K562 (cell line): ENCODE data around the gene CUEDC2. TPM values are rescaled to one million over a fixed set of nuclear protein-coding genes. Genes with fewer than 3 reads are reported as not detected.

ENCODE experiments used
- ATAC-seq: fragments of 200-7000 bp; cut with Tn5 transposase; 3 replicates; pipeline ENCODE4 v1.9.1; 2020; ENCODE audit warnings: moderate library complexity
- BruUV-seq: library from RNA; stranded (reverse); fragments of 400-500 nt; replicated peaks from 2 replicates; lab custom pipeline; 2021; lab: Mats Ljungman, UMichigan
- CTCF ChIA-PET: fragments of 300-600 bp; formaldehyde crosslinking; extraction: SDS; loops from one replicate; lab custom pipeline; 2021; ENCODE audit warnings: low intra/inter-chr PET ratio; lab: Yijun Ruan, JAX
- POLR2A ChIA-PET: fragments of 300-600, 350-650 bp; sonication (Branson Sonifier 250); formaldehyde crosslinking; extraction: SDS; loops from one replicate; lab custom pipeline; 2021; ENCODE audit warnings: antibody characterized with exemption, inconsistent platforms; lab: Yijun Ruan, JAX
- DNase-seq, 4 experiments: peaks; one replicate each; pipeline versions ENCODE4 v3.0.0 to v3.0.0-alpha.2; 2011 to 2018; ENCODE audit warnings: low spot score in 3 of 4, mixed read lengths in 3 of 4; ENCODE audit errors: extremely low read depth in 1 of 4
- FAIRE-seq: peaks from 2 replicates; lab custom pipeline; 2011; peaks lifted over from hg19 to GRCh38; lab: Jason Lieb, UNC
- H2AFZ ChIP-seq: 2 replicates; pipeline ENCODE4 v1.6.0; 2011; ENCODE audit warnings: low read depth, low read length, control low read depth, inconsistent platforms
- H3K27ac ChIP-seq: fragments of 200-600 bp; 3 replicates; pipeline ENCODE4 v1.8.0; 2011; ENCODE audit warnings: low read depth, mild to moderate bottlenecking, control low read depth, inconsistent platforms, low read length, moderate library complexity, mixed read lengths; ENCODE audit errors: extremely low read depth
- H3K27me3 ChIP-seq, 2 experiments: fragments of 300-600 bp in 1 of 2; 2 replicates in 1 of 2; 3 replicates in 1 of 2; pipeline versions ENCODE4 v1.6.0 to v1.8.0; 2011; ENCODE audit warnings: inconsistent platforms in 2 of 2, low read length in 2 of 2, mild to moderate bottlenecking in 1 of 2, mixed read lengths in 1 of 2, moderate library complexity in 1 of 2; ENCODE audit not compliant: control insufficient read depth in 2 of 2, insufficient read depth in 2 of 2
- H3K36me3 ChIP-seq: fragments of 300-600 bp; 3 replicates; pipeline ENCODE4 v1.8.0; 2011; ENCODE audit warnings: mild to moderate bottlenecking, low read length, inconsistent platforms; ENCODE audit not compliant: control insufficient read depth, insufficient read depth
- H3K4me1 ChIP-seq, 2 experiments: fragments of 200-600 bp in 1 of 2; replicated peaks in 1 of 2; 2 replicates in 1 of 2; 3 replicates in 1 of 2; pipeline versions ENCODE4 v1.5.1 to v1.8.0; 2011; ENCODE audit warnings: inconsistent platforms in 2 of 2, low read length in 2 of 2, mild to moderate bottlenecking in 1 of 2, mixed read lengths in 1 of 2, moderate library complexity in 1 of 2; ENCODE audit not compliant: control insufficient read depth in 2 of 2, insufficient read depth in 2 of 2
- H3K4me2 ChIP-seq: 2 replicates; pipeline ENCODE4 v1.6.1; 2011; ENCODE audit warnings: low read length, control low read depth, inconsistent platforms, mixed read lengths; ENCODE audit not compliant: insufficient read depth
- H3K4me3 ChIP-seq: fragments of 200-600 bp; sonication (generic), shearing (Covaris generic); 2 replicates; pipeline ENCODE4 v1.5.1; 2016; ENCODE audit warnings: control low read depth, inconsistent platforms
- H3K79me2 ChIP-seq: fragments of 200-600 bp; 3 replicates; pipeline ENCODE4 v1.8.0; 2011; ENCODE audit warnings: low read length, inconsistent platforms; ENCODE audit not compliant: control insufficient read depth, insufficient read depth
- H3K9ac ChIP-seq, 2 experiments: 2 replicates each; pipeline versions ENCODE4 v1.6.0 to v1.6.1; 2011; ENCODE audit warnings: low read depth in 2 of 2, low read length in 2 of 2, control low read depth in 1 of 2, inconsistent platforms in 1 of 2, mild to moderate bottlenecking in 1 of 2, mixed read lengths in 1 of 2; ENCODE audit not compliant: insufficient read depth in 1 of 2
- H3K9me1 ChIP-seq: one replicate; pipeline ENCODE4 v1.6.0; 2011; ENCODE audit warnings: inconsistent platforms, mild to moderate bottlenecking, low read length, moderate library complexity; ENCODE audit not compliant: control insufficient read depth, insufficient read depth
- H3K9me3 ChIP-seq: replicated peaks from 2 replicates; pipeline ENCODE4 v1.5.1; 2011; ENCODE audit warnings: low read depth, low read length, inconsistent platforms; ENCODE audit not compliant: control insufficient read depth, insufficient read depth
- H4K20me1 ChIP-seq: replicated peaks from 2 replicates; pipeline ENCODE4 v1.6.1; 2011; ENCODE audit warnings: low read length, inconsistent platforms, mixed read lengths; ENCODE audit not compliant: control insufficient read depth, insufficient read depth
- BCL6 ChIP-seq: fragments of 250-450 bp; sonication (Bioruptor Pico); IDR thresholded peaks from 2 replicates; pipeline ENCODE4 v1.4.0; 2020
- BRCA1 ChIP-seq, 2 experiments: fragments of 450-650 bp in 1 of 2; sonication (generic) in 1 of 2; formaldehyde crosslinking in 1 of 2; IDR thresholded peaks; 2 replicates each; pipeline versions ENCODE4 v1.5.0 to v1.6.1; 2017 to 2020; ENCODE audit warnings: mild to moderate bottlenecking in 1 of 2, missing genetic modification reagents in 1 of 2
- PHF20 ChIP-seq: fragments of 450-650 bp; IDR thresholded peaks from 2 replicates; pipeline ENCODE4 v1.6.1; 2018; ENCODE audit not compliant: partially characterized antibody
- POLR2G ChIP-seq: fragments of 200-400 bp; formaldehyde crosslinking; IDR thresholded peaks from 2 replicates; pipeline ENCODE4 v1.6.1; 2017; ENCODE audit warnings: low read depth, mild to moderate bottlenecking, antibody characterized with exemption, low read length, moderate library complexity
- ZNF507 ChIP-seq: conservative IDR thresholded peaks from 2 replicates; pipeline ENCODE4 v1.6.1; 2017; ENCODE audit warnings: missing genetic modification characterization, missing compliant biosample characterization
- WGBS: fragments of 100-300 bp; shearing (Covaris generic); methylation state at CpG from one replicate; pipeline ENCODE4 v1.1.6; 2016; ENCODE audit warnings: low coverage, mixed read lengths; ENCODE audit not compliant: insufficient coverage; ENCODE audit errors: missing lambda C conversion rate; 5-methylcytosine and 5-hydroxymethylcytosine counted together
- in situ Hi-C: fragments of 300-500 bp; cut with MboI; formaldehyde crosslinking; loops from 4 replicates; pipeline ENCODE4 v1.15.0; 2018; ENCODE audit warnings: inconsistent platforms, mixed read lengths
- intact Hi-C: fragments of 100-400 bp; cut with micrococcal nuclease; formaldehyde crosslinking; loops from 2 replicates; pipeline ENCODE4 v1.14.2; 2022
- polyA plus RNA-seq, 8 experiments: library from polyadenylated mRNA; depleted of rRNA in 4 of 8; stranded (reverse) in 5 of 8; unstranded in 3 of 8; fragments of >200 nt; fragmentation: Nextera tagmentation in 2 of 8; fragmentation: Illumina TruSeq in 1 of 8; extraction: Ambion mirVana in 2 of 8; extraction: Trizol in 1 of 8; gene quantifications; 2 replicates each; pipeline versions ENCODE4 v1.2.1 to v1.2.3, GENCODE V29; 2011 to 2014; ENCODE audit warnings: inconsistent platforms in 1 of 8, missing spikeins in 1 of 8
- total RNA-seq, 7 experiments: library from RNA; depleted of rRNA in 6 of 7; stranded (reverse); fragments of >200 nt in 6 of 7; fragmentation: Illumina TruSeq in 2 of 7; extraction: Trizol in 2 of 7; gene quantifications; 2 replicates each; pipeline versions ENCODE4 v1.2.1 to v1.2.3, GENCODE V29; 2011 to 2021; ENCODE audit warnings: low replicate concordance in 1 of 7
- TF ChIP-seq, protein P1 (sequence below), 3 experiments: fragments of 200-800 bp in 1 of 3; fragments of 250-450 bp in 1 of 3; fragments of 450-650 bp in 1 of 3; sonication (Bioruptor Pico) in 1 of 3; sonication (Bioruptor generic) in 1 of 3; formaldehyde crosslinking in 1 of 3; IDR thresholded peaks; 2 replicates each; pipeline versions ENCODE4 v1.6.1 to v1.8.0; 2016 to 2022; ENCODE audit warnings: mild to moderate bottlenecking in 2 of 3, missing genetic modification characterization in 2 of 3, missing compliant biosample characterization in 1 of 3, moderate library complexity in 1 of 3

Gene CUEDC2
- total and polyA plus RNA-seq, 9 of the 15 experiments (the other 6 are each of a cell fraction or from before 2014, with no cell fraction given) = 8.5 to 48.9 (median 27.4) TPM

DNA sequence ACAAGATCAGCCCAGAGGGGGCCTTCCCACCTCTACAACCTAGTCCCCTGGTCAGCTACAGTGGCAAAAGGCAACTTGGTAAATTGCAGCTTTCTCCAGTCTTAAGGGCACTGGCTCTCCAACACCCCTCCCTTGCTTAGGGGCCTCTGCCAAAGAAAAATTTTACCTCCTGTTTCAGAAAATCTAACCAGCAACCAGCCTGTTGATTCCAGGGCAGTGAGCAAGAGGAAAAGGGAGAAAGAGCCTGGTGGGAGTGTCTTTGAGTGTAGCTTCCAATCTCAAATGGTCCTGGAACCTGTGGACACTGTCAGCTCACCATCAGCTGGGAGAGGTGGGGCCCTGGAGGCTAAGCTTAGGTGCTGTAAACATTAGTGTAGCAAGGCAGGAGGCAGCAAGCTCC, 47.3 kb upstream of the CUEDC2 start (continued):
- TF ChIP-seq BRCA1 (IDR thresholded peaks at IDR 0.05) = no peak
- TF ChIP-seq BRCA1 (CRISPR knock-in tag; IDR thresholded peaks at IDR 0.05) = no peak
- TF ChIP-seq, protein P1, sequence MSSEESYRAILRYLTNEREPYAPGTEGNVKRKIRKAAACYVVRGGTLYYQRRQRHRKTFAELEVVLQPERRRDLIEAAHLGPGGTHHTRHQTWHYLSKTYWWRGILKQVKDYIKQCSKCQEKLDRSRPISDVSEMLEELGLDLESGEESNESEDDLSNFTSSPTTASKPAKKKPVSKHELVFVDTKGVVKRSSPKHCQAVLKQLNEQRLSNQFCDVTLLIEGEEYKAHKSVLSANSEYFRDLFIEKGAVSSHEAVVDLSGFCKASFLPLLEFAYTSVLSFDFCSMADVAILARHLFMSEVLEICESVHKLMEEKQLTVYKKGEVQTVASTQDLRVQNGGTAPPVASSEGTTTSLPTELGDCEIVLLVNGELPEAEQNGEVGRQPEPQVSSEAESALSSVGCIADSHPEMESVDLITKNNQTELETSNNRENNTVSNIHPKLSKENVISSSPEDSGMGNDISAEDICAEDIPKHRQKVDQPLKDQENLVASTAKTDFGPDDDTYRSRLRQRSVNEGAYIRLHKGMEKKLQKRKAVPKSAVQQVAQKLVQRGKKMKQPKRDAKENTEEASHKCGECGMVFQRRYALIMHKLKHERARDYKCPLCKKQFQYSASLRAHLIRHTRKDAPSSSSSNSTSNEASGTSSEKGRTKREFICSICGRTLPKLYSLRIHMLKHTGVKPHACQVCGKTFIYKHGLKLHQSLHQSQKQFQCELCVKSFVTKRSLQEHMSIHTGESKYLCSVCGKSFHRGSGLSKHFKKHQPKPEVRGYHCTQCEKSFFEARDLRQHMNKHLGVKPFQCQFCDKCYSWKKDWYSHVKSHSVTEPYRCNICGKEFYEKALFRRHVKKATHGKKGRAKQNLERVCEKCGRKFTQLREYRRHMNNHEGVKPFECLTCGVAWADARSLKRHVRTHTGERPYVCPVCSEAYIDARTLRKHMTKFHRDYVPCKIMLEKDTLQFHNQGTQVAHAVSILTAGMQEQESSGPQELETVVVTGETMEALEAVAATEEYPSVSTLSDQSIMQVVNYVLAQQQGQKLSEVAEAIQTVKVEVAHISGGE (CRISPR knock-in tag; IDR thresholded peaks at IDR 0.05) = no peak
- TF ChIP-seq BCL6 (CRISPR knock-in tag) = no peak
- TF ChIP-seq PHF20 = no peak

DNA sequence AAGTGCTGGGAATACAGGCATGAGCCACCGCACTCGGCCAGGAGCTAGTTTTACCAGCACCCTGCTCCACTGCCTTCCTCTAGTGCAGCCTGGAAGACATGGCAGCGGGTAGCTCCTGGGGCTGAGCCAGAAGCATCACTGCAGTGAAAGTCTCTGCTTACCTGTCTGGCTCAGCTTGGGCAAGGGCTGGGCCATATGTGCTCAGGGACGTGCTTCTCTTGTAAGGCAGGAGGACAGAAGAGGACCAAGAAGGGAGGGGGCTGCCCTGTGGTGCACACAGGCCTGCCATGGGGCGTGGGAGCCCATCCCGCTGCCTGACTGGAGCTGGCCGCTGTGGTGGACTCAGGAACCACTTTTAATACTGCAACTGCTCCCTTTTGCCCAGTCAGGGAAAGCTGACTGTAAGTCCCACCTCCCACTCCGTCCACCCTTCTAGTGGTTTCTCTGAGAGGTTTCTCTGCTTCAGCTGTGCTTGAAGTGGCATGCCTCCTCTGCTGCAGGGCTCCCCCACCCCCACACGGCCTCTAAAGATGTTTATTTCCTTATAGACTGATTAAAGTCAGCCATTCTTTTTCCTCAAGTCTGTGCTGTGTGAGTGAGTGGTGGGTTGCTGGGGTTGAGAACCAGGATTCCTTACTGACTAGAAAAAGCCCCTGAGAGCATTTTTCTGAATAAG, 44.2 kb upstream of the CUEDC2 start:
- in situ Hi-C loops = no loop called here

More for the DNA sequence above, 44.2 kb upstream of the CUEDC2 start:
- FAIRE-seq = no peak
- POLR2A ChIA-PET = no interaction called here
- Histone ChIP-seq H3K79me2 (no peaks in the 10 kb centered on the region), H4K20me1 (no peaks in the 10 kb centered on the region), H3K36me3 (peaks cover 30% of the 10 kb centered on the region; the same call in 2 of the 3 replicates), H3K9me1 (no peaks in the 10 kb centered on the region), H3K9ac (no peak overlapping the region; a peak in 1 of 4 replicates), H2AFZ (no peak overlapping the region), H3K4me1 (peaks cover 4 to 9% of the 10 kb centered on the region in 2 experiments; a peak in 4 of 5 replicates), H3K4me2 (no peak overlapping the region)
- intact Hi-C loops = loop anchor here (5.0 kb wide), 1 partner anchor 244 kb away; no protein-coding TSS in a partner anchor
- no TSS peak for BruUV-seq
- DNase-seq = no peak
- peak; percentile 46 for TF ChIP-seq POLR2G
- TF ChIP-seq ZNF507 (tag) = no peak
- TF ChIP-seq, all 486 proteins: peak for 1
- no peaks in the 10 kb centered on the region for H3K9me3 ChIP-seq
- ATAC-seq = no peak
- CTCF ChIA-PET = interaction anchor here (0.5 kb wide), 1 partner anchor 64 kb away, joined by 3 read pairs; no protein-coding TSS in a partner anchor
- 78% methylated on average over 6 of the region's 9 CpGs for WGBS
- H3K27ac ChIP-seq = no peak overlapping the region
- no peak overlapping the region for H3K4me3 ChIP-seq
- H3K27me3 ChIP-seq = no peaks in the 10 kb centered on the region
